Neutrophil (primary cell): Measurements from ENCODE around the gene CEP85L.

Experiments used
- H3K27ac ChIP-seq: fragments of 200-600 bp; sonication (generic); 2 replicates; pipeline ENCODE4 v1.5.1; 2016; ENCODE audit warnings: mild to moderate bottlenecking, moderate library complexity
- H3K27me3 ChIP-seq: fragments of 200-600 bp; sonication (generic); 2 replicates; pipeline ENCODE4 v1.6.0; 2016; ENCODE audit warnings: mild to moderate bottlenecking
- H3K36me3 ChIP-seq: fragments of 200-600 bp; sonication (generic); 2 replicates; pipeline ENCODE4 v1.5.1; 2017
- H3K4me1 ChIP-seq, 2 experiments: fragments of 200-600 bp in 1 of 2; sonication (generic) in 1 of 2; 1 replicate in 1 of 2; 2 replicates in 1 of 2; pipeline versions ENCODE4 v1.5.1 to v1.6.1; 2013 to 2016; ENCODE audit warnings: low read depth in 1 of 2, low read length in 1 of 2, mild to moderate bottlenecking in 1 of 2, moderate library complexity in 1 of 2; ENCODE audit not compliant: control insufficient read depth in 1 of 2, insufficient read depth in 1 of 2
- H3K4me3 ChIP-seq, 2 experiments: fragments of 200-600 bp in 1 of 2; sonication (generic) in 1 of 2; 1 replicate in 1 of 2; 2 replicates in 1 of 2; pipeline ENCODE4 v1.5.1; 2013 to 2016; ENCODE audit warnings: low read depth in 1 of 2, low read length in 1 of 2, mild to moderate bottlenecking in 1 of 2, moderate library complexity in 1 of 2
- H3K9me3 ChIP-seq: fragments of 200-600 bp; sonication (generic); 2 replicates; pipeline ENCODE4 v1.5.1; 2016
- TF ChIP-seq, protein P1 (sequence below): fragments of 200-600 bp; sonication (generic); IDR thresholded peaks from 2 replicates; pipeline ENCODE4 v1.5.1; 2016; ENCODE audit warnings: antibody characterized with exemption

CEP85L gene

DNA sequence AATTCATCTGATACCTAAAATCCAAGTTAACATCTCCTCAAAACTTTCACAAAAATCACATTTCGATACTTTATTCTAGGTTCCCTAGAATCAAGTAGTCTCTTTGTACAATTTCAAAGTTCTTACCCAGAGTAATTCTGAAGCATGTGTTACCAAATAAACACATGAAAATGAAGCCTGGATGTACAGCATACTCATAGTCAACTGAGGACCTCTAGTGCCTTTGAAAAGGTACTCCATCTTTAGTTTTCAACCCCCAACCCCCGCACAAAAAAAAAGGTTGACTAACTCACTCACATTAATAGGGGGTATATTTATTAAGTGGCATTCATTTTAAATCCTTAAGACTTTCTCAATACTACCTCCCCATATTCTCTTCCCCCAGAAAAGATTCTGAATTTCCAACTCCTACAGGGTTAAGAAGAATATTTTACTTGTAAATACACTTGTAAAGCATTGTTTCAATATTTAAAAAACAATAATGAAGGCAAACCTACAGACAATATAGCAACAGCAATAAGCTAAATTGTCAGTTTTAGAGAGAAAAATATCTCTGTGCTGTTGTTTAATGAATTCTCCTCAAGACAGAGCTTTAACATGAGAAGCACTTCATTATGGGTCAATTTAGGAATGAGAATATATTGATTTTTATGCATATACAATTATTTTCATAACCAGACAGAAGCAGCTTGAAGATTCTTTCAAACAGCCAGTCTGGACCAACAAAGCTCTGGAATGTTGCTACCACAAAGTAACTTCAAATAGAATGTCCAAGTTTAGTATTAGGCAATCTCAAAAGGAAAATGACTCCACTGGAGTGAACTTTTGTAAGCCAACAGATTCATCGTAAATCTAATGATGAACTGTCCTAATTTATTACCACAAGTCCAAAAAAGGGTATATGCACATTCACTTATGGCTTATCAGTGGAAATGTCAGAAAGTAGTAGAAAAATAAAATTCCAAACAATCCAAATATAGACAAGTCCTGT is 100.0 kb downstream of the CEP85L start:
- Histone ChIP-seq H3K4me3 (no peak overlapping the region), H3K9me3 (no peaks in the 10 kb centered on the region), H3K27me3 (no peaks in the 10 kb centered on the region), H3K27ac (no peak overlapping the region), H3K36me3 (no peaks in the 10 kb centered on the region), H3K4me1 (peaks cover 0 to 8% of the 10 kb centered on the region in 2 experiments)
- TF ChIP-seq, protein P1, sequence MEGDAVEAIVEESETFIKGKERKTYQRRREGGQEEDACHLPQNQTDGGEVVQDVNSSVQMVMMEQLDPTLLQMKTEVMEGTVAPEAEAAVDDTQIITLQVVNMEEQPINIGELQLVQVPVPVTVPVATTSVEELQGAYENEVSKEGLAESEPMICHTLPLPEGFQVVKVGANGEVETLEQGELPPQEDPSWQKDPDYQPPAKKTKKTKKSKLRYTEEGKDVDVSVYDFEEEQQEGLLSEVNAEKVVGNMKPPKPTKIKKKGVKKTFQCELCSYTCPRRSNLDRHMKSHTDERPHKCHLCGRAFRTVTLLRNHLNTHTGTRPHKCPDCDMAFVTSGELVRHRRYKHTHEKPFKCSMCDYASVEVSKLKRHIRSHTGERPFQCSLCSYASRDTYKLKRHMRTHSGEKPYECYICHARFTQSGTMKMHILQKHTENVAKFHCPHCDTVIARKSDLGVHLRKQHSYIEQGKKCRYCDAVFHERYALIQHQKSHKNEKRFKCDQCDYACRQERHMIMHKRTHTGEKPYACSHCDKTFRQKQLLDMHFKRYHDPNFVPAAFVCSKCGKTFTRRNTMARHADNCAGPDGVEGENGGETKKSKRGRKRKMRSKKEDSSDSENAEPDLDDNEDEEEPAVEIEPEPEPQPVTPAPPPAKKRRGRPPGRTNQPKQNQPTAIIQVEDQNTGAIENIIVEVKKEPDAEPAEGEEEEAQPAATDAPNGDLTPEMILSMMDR: no peak

DNA sequence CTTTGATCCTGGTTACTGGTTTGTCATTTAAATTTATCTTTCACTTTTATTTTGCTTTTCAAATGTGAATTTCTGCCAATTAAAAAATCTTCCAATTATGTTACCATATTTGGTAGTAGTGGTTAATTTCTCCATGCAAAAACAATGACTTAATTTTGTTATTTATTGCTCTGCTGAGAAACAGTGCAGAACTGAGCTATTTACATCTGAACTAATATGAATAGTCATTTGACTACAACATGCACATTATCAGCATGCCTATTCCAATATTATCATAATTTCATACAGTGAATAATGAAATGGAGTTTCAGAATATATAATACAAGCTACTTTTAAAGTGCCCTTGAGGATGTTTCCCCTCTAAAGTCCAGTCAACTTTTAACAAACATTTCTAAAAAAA is 102.8 kb downstream of the CEP85L start:
- H3K4me1 ChIP-seq: peaks cover 0 to 8% of the 10 kb centered on the region in 2 experiments
- no peak overlapping the region for H3K27ac ChIP-seq
- no peaks in the 10 kb centered on the region for H3K36me3 ChIP-seq
- TF ChIP-seq, protein P1: no peak
- H3K9me3 ChIP-seq: no peaks in the 10 kb centered on the region
- no peaks in the 10 kb centered on the region for H3K27me3 ChIP-seq
- H3K4me3 ChIP-seq: no peak overlapping the region

DNA sequence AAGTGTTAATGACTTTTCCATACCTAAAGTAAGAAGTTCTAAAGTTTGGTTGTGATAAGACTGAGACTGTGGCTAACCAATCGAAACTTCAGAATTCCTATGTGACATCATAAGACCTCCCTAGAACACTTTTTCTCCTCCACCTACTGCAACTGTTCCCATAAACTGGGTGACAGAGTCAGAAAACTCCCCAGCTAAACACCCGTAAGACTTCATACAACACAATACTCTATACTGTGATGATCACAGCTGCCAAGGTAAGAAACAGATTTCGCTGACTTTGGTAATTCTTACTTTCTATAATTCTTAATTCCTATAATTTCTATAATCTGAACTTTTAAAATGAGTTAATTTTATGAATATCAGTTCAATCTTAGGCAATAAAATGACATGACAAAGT is 103.3 kb downstream of the CEP85L start, which contains the start of gene PLN:
TSS of gene PLN (plus strand) at position 161 of the 400 bp plus-strand sequence. CDS start 10,626 bp downstream, outside the sequence.
- no peak within 1 kb of the TSS for H3K4me3 ChIP-seq
- H3K27ac ChIP-seq: no peak within 1 kb of the TSS
- no peaks in the 10 kb centered on the region for H3K9me3 ChIP-seq
- H3K27me3 ChIP-seq: no peaks in the 10 kb centered on the region
- TF ChIP-seq, protein P1: no peak
- H3K36me3 ChIP-seq: no peaks in the 10 kb centered on the region
- peaks cover 0 to 8% of the 10 kb centered on the region in 2 experiments for H3K4me1 ChIP-seq

DNA sequence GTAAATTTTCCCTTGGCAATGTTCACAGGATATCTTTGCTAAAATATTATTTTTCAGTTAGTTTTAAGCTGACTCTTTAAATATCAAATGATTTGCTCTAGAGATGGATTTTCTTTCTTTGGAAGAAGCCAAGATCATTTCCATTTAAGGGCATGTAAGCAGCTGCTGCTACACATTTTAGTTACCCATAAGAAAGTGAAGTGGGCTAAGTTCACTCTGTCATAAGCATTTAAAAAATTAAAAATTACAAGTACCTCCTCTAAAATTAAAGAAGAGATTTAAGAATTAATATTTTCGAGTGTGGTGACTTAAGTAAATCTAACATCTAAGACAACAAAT is 104.5 kb downstream of the CEP85L start:
- Histone ChIP-seq H3K4me1 (no peaks in the 10 kb centered on the region), H3K4me3 (no peak overlapping the region), H3K27ac (no peak overlapping the region), H3K36me3 (no peaks in the 10 kb centered on the region), H3K27me3 (no peaks in the 10 kb centered on the region), H3K9me3 (no peaks in the 10 kb centered on the region)
- TF ChIP-seq, protein P1: no peak

DNA sequence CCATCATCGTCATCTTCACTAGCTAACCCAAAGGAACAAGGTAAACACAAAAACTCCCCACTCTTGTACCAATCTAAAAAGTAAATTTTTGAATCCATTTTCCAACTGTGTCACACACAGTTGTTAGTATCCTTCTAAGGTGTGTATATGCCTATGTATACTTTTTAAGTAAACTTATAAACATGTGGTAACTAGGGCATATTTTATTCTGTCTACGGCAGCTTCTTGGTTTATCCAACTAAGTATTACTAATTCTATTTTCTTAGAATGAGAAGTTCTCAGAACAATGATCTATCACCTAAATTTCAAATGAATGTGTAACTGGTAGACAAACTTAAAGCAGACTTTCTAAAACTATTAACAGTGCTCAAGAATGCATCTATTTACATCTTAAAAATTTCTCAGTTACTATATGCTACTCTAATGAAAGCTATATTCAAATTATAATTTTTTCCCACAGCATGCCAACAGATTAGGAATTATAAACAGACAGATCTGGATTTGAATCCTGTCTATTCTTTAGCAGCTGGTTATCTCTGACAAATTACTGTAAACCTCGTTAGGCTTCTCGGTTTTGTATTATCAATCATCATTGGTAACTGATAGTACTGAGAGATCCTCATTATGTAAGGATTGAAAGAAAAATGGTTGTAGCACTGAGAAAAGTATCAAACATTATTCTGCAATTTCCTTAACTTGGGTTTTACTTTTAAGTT is 105.1 kb downstream of the CEP85L start:
- no peak overlapping the region for H3K27ac ChIP-seq
- no peaks in the 10 kb centered on the region for H3K4me1 ChIP-seq
- H3K9me3 ChIP-seq: no peaks in the 10 kb centered on the region
- no peaks in the 10 kb centered on the region for H3K36me3 ChIP-seq
- no peak overlapping the region for H3K4me3 ChIP-seq
- no peaks in the 10 kb centered on the region for H3K27me3 ChIP-seq
- TF ChIP-seq, protein P1: no peak
